Measurements from ENCODE around the gene RUVBL1.

The RUVBL1 gene

DNA sequence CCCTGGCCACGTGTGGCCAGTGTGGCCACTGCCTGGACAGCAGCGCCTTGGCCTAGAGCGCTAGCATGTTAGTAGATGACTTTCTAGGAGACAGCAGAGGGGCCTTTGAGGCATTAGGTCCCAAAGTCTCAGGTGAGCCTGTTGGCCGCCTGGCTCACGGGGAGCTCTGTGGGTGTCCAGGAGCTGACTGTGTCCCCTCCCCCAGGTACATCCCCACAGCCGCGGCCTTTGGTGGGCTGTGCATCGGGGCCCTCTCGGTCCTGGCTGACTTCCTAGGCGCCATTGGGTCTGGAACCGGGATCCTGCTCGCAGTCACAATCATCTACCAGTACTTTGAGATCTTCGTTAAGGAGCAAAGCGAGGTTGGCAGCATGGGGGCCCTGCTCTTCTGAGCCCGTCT is 54.3 kb downstream of the RUVBL1 start:
- no peak overlapping the region for H3K4me3 ChIP-seq (ENCODE audit: low read depth, low read length)
- DNase-seq (ENCODE audit: low read depth), result no peak
- TF ChIP-seq, protein P1, sequence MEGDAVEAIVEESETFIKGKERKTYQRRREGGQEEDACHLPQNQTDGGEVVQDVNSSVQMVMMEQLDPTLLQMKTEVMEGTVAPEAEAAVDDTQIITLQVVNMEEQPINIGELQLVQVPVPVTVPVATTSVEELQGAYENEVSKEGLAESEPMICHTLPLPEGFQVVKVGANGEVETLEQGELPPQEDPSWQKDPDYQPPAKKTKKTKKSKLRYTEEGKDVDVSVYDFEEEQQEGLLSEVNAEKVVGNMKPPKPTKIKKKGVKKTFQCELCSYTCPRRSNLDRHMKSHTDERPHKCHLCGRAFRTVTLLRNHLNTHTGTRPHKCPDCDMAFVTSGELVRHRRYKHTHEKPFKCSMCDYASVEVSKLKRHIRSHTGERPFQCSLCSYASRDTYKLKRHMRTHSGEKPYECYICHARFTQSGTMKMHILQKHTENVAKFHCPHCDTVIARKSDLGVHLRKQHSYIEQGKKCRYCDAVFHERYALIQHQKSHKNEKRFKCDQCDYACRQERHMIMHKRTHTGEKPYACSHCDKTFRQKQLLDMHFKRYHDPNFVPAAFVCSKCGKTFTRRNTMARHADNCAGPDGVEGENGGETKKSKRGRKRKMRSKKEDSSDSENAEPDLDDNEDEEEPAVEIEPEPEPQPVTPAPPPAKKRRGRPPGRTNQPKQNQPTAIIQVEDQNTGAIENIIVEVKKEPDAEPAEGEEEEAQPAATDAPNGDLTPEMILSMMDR (conservative IDR thresholded peaks at IDR 0.05; ENCODE audit: low read depth, low read length), result no peak

DNA sequence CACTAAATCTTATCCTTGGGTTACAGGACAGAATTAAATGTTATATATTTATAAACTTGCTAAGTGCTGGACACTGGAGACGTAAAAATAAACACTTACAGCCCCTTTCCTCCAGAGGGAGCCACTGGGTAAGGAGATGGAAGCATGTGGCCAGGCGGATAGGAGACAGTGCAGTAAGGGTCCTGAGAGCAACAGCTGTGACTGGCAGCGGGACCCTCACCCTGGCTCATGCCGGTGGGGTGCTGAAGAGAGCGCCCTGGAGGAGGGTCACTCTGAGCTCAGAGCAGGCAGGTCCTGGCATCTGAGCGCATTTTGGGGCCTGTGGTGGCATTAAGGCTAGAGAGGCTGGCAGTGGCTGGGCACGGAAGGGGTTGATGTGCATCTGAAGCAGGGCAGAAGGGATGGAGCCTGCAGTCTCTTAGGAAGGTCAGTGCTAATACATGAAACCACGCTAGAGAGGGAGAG is 55.4 kb downstream of the RUVBL1 start:
- TF ChIP-seq, protein P1 (conservative IDR thresholded peaks at IDR 0.05; ENCODE audit: low read depth, low read length), result peak; percentile 78
- peak; percentile 76 for DNase-seq (ENCODE audit: low read depth)
- H3K4me3 ChIP-seq (ENCODE audit: low read depth, low read length), result no peak overlapping the region

DNA sequence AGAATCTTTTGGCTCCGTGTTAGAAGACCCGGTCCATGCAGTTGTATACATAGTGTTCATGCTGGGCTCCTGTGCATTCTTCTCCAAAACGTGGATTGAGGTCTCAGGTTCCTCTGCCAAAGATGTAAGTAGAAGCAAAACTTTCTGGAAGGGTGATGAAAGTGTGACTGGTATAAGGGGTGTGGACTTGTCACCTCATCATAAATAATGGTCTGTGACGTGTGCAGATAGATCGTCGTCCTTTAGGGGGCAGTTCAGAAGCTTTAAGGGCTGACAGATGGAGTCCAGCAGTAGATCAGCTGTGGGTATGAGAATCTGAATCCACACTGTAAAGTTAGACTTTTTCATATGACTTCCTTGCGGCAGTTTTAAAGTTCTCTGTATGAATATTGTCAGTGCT is 56.1 kb downstream of the RUVBL1 start:
- no peak for DNase-seq (ENCODE audit: low read depth)
- TF ChIP-seq, protein P1 (conservative IDR thresholded peaks at IDR 0.05; ENCODE audit: low read depth, low read length), result no peak
- H3K4me3 ChIP-seq (ENCODE audit: low read depth, low read length), result no peak overlapping the region

DNA sequence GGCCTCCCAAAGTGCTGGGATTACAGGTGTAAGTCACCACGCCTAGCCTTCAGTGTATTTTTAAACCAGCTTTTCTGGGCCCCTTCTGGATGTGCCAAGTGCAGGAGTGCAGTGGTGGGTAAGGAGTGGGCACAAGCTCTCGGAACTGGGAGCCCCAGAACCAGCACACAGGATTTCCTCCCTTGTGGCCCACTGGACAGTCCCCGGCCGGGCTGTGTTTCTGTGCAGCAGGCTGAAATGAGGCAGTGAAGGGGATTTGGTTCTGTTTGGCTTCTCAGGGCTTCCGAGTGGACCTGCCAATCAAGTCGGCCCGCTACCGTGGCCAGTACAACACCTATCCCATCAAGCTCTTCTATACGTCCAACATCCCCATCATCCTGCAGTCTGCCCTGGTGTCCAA is 56.9 kb downstream of the RUVBL1 start:
- no peak for DNase-seq (ENCODE audit: low read depth)
- TF ChIP-seq, protein P1 (conservative IDR thresholded peaks at IDR 0.05; ENCODE audit: low read depth, low read length), result no peak
- no peak overlapping the region for H3K4me3 ChIP-seq (ENCODE audit: low read depth, low read length)

DNA sequence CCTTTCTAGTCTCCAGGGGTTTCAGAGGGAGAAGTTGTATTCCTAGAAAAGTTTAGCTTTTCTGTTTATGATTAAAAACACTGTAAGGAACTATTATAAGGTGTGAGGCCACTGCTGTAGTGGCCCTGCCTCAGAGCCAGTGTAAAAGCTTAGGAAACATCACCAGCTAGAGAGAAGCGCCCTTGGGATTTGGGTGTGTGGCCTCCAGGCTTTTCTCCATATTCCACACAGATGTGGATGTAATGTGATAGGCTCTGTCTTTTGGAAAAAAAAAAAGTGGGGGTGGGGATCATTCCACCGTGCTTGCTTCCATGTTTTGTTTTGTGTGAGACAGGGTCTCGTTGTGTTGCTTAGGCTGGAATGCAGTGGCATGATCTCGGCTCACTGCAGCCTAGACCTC is 57.5 kb downstream of the RUVBL1 start:
- no peak for DNase-seq (ENCODE audit: low read depth)
- H3K4me3 ChIP-seq (ENCODE audit: low read depth, low read length), result no peak overlapping the region
- TF ChIP-seq, protein P1 (conservative IDR thresholded peaks at IDR 0.05; ENCODE audit: low read depth, low read length), result no peak

DNA sequence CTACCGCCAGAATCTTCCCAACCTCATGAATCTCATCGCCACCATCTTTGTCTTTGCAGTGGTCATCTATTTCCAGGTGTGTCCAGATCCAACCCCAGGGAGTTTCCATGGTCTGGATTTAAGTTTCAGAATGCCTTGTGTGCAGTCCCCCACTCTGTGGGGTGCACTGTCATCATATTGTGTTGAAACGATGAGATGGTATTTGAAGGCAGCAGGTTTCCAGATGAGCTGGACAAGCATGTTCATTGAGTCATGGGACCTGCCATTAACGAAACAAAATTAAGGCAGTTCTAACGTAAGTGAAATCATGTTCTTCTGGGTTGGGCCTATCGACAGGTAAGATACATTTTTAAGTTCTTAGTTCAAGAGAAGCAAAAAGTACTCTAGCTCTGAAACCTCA is 58.6 kb downstream of the RUVBL1 start:
- no peak for DNase-seq (ENCODE audit: low read depth)
- no peak overlapping the region for H3K4me3 ChIP-seq (ENCODE audit: low read depth, low read length)
- TF ChIP-seq, protein P1 (conservative IDR thresholded peaks at IDR 0.05; ENCODE audit: low read depth, low read length), result no peak

DNA sequence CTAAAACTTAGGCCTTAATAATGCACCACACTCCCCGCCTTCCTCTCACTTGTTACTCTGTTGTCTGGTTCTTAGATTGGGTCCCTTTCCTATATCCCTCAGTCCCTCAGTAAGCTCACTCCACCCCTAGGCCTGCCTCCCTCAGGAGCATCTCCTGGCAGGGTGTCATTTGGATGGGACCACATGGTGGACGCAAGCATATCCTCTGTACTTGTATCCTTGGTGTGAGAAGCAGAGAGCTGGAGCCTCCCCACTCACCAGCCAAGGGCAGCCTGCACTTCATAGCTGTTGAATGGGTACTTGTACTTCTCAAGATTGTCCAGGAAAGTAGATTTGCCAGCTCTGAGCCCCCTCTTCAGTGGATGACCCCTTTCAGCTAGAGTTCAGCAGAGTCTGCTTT is 59.7 kb downstream of the RUVBL1 start:
- no peak overlapping the region for H3K4me3 ChIP-seq (ENCODE audit: low read depth, low read length)
- TF ChIP-seq, protein P1 (conservative IDR thresholded peaks at IDR 0.05; ENCODE audit: low read depth, low read length), result no peak
- DNase-seq (ENCODE audit: low read depth), result no peak
